Liver (tissue), 9 donors: ENCODE data around the gene SIGLEC7. TPM values are rescaled to one million over a fixed set of nuclear protein-coding genes. Genes with fewer than 3 reads are reported as not detected.

Experiments
- DNase-seq: peaks from one replicate; pipeline ENCODE4 v3.0.0-alpha.2; 2017; ENCODE audit warnings: low spot score
- H3K27ac ChIP-seq, 2 donors: one replicate each; pipeline ENCODE4 v1.7.0; 2013; ENCODE audit warnings: inconsistent platforms in 2 of 2, low read length in 2 of 2, control low read depth in 1 of 2, low read depth in 1 of 2, mild to moderate bottlenecking in 1 of 2
- H3K27me3 ChIP-seq, 4 donors: one replicate each; pipeline versions ENCODE4 v1.6.1 to v1.7.0; 2013; ENCODE audit warnings: low read length in 3 of 4, inconsistent platforms in 1 of 4, mild to moderate bottlenecking in 1 of 4, moderate library complexity in 1 of 4; ENCODE audit not compliant: control insufficient read depth in 4 of 4, insufficient read depth in 4 of 4
- H3K36me3 ChIP-seq, 4 donors: one replicate each; pipeline versions ENCODE4 v1.6.1 to v1.7.0; 2013; ENCODE audit warnings: low read length in 3 of 4, mild to moderate bottlenecking in 3 of 4, low read depth in 1 of 4, moderate library complexity in 1 of 4; ENCODE audit not compliant: control insufficient read depth in 4 of 4, insufficient read depth in 3 of 4
- H3K4me1 ChIP-seq, 4 donors: one replicate each; pipeline versions ENCODE4 v1.6.1 to v1.7.0; 2013; ENCODE audit warnings: low read length in 3 of 4, mild to moderate bottlenecking in 3 of 4, moderate library complexity in 1 of 4; ENCODE audit not compliant: control insufficient read depth in 4 of 4, insufficient read depth in 4 of 4
- H3K4me3 ChIP-seq, 3 donors: one replicate each; pipeline versions ENCODE4 v1.6.1 to v1.7.0; 2013; ENCODE audit warnings: low read length in 3 of 3, control low read depth in 1 of 3, low read depth in 1 of 3, mild to moderate bottlenecking in 1 of 3
- H3K9ac ChIP-seq, 2 donors: one replicate each; pipeline ENCODE4 v1.7.0; 2013; ENCODE audit warnings: low read length in 2 of 2, mild to moderate bottlenecking in 2 of 2, moderate library complexity in 2 of 2, control low read depth in 1 of 2, low read depth in 1 of 2
- H3K9me3 ChIP-seq, 4 donors: one replicate each; pipeline versions ENCODE4 v1.6.1 to v1.7.0; 2013; ENCODE audit warnings: low read length in 3 of 4; ENCODE audit not compliant: control insufficient read depth in 4 of 4
- CTCF ChIP-seq: fragments of 150-350 bp; IDR thresholded peaks from 2 replicates; pipeline ENCODE4 v1.5.1; 2017; ENCODE audit warnings: improper control_type of control experiment, low read depth, low read length; ENCODE audit not compliant: missing input control
- EGR1 ChIP-seq, 2 donors: IDR thresholded peaks; 2 replicates each; pipeline ENCODE4 v1.6.1; 2016 to 2018; ENCODE audit warnings: antibody characterized with exemption in 2 of 2, low read depth in 2 of 2
- FOXA1 ChIP-seq: IDR thresholded peaks from 2 replicates; pipeline ENCODE4 v1.6.1; 2016; ENCODE audit warnings: antibody characterized with exemption
- FOXA2 ChIP-seq: IDR thresholded peaks from 2 replicates; pipeline ENCODE4 v1.6.1; 2016; ENCODE audit warnings: antibody characterized with exemption
- GABPA ChIP-seq, 2 donors: IDR thresholded peaks in 1 of 2; conservative IDR thresholded peaks in 1 of 2; 2 replicates each; pipeline ENCODE4 v1.6.1; 2016; ENCODE audit warnings: antibody characterized with exemption in 2 of 2, mild to moderate bottlenecking in 1 of 2, moderate library complexity in 1 of 2
- HNF4G ChIP-seq: IDR thresholded peaks from 2 replicates; pipeline ENCODE4 v1.6.1; 2016; ENCODE audit warnings: antibody characterized with exemption
- JUND ChIP-seq, 2 donors: IDR thresholded peaks; 2 replicates each; pipeline ENCODE4 v1.6.1; 2016; ENCODE audit warnings: antibody characterized with exemption in 2 of 2
- MAX ChIP-seq: IDR thresholded peaks from 2 replicates; pipeline ENCODE4 v1.6.1; 2016; ENCODE audit warnings: antibody characterized with exemption
- RAD21 ChIP-seq, 2 donors: IDR thresholded peaks; 2 replicates each; pipeline ENCODE4 v1.6.1; 2016; ENCODE audit warnings: antibody characterized with exemption in 2 of 2, mild to moderate bottlenecking in 2 of 2
- REST ChIP-seq: IDR thresholded peaks from 2 replicates; pipeline ENCODE4 v1.6.1; 2016; ENCODE audit warnings: antibody characterized with exemption, mild to moderate bottlenecking
- RXRA ChIP-seq, 2 donors: IDR thresholded peaks; 2 replicates each; pipeline ENCODE4 v1.6.1; 2017 to 2018; ENCODE audit warnings: antibody characterized with exemption in 2 of 2, mild to moderate bottlenecking in 1 of 2
- SP1 ChIP-seq: IDR thresholded peaks from 2 replicates; pipeline ENCODE4 v1.6.1; 2018; ENCODE audit warnings: antibody characterized with exemption, mild to moderate bottlenecking
- TAF1 ChIP-seq: conservative IDR thresholded peaks from 2 replicates; pipeline ENCODE4 v1.6.1; 2016; ENCODE audit warnings: antibody characterized with exemption, mild to moderate bottlenecking
- YY1 ChIP-seq: IDR thresholded peaks from 2 replicates; pipeline ENCODE4 v1.6.1; 2016; ENCODE audit warnings: antibody characterized with exemption, mild to moderate bottlenecking
- ZBTB33 ChIP-seq: IDR thresholded peaks from 2 replicates; pipeline ENCODE4 v1.6.1; 2016; ENCODE audit warnings: antibody characterized with exemption
- WGBS: extraction: QIAGEN DNeasy Blood & Tissue Kit; methylation state at CpG from one replicate; pipeline ENCODE4 v1.1.7; 2013; 5-methylcytosine and 5-hydroxymethylcytosine counted together
- polyA plus RNA-seq, 2 donors: library from polyadenylated mRNA; stranded (reverse) in 1 of 2; unstranded in 1 of 2; fragments of 200-250 nt in 1 of 2; fragments of >200 nt in 1 of 2; fragmentation: Nextera tagmentation in 1 of 2; extraction: Ambion mirVana in 1 of 2; gene quantifications; one replicate each; pipeline versions ENCODE4 v1.2.1 to v1.2.3, GENCODE V29; 2013 to 2015
- total RNA-seq, 2 donors: library from RNA; depleted of rRNA; stranded (reverse); fragments of >200 nt; gene quantifications; one replicate each; pipeline ENCODE4 v1.2.3, GENCODE V29; 2014
- donor health status: healthy.
- donor health status: healthy.
- donor health status: healthy.
- donor health status: healthy.
- donor health status: healthy.

The SIGLEC7 gene
- total and polyA plus RNA-seq, 4 donors = 2.7 to 4.8 (median 3.9) TPM

- 65% methylated on average over 6 of the region's 6 CpGs for WGBS
- Histone ChIP-seq H3K27me3 (no peaks in the 10 kb centered on the region), H3K4me3 (no peak overlapping the region), H3K36me3 (no peaks in the 10 kb centered on the region), H3K9ac (no peak overlapping the region), H3K4me1 (peaks cover 0 to 2% (median 0%) of the 10 kb centered on the region in 4 donors), H3K9me3 (no peaks in the 10 kb centered on the region), H3K27ac (no peak overlapping the region)
- DNase-seq = no peak
- TF ChIP-seq SP1 (no peak), TAF1 (no peak), FOXA1 (no peak), GABPA (IDR thresholded peaks at IDR 0.05 in 1 of 2, conservative IDR thresholded peaks at IDR 0.05 in 1 of 2) (no peak), RXRA (IDR thresholded peaks at IDR 0.05) (no peak), FOXA2 (no peak), JUND (IDR thresholded peaks at IDR 0.05) (no peak), RAD21 (IDR thresholded peaks at IDR 0.05) (no peak), EGR1 (IDR thresholded peaks at IDR 0.05; ENCODE audit: low read depth in 2 of 2) (no peak), MAX (no peak), HNF4G (no peak), ZBTB33 (no peak), YY1 (no peak), REST (no peak)
These were observed 25.3 kb upstream of the SIGLEC7 start for GRCh38 chr19:51116736-51117286.

- no peaks in the 10 kb centered on the region for H3K36me3 ChIP-seq
- peaks cover 0 to 4% (median under 1%) of the 10 kb centered on the region in 4 donors for H3K4me1 ChIP-seq
- no peaks in the 10 kb centered on the region for H3K9me3 ChIP-seq
- no peak for DNase-seq
- H3K4me3 ChIP-seq = no peak overlapping the region
- no peak overlapping the region for H3K27ac ChIP-seq
- H3K27me3 ChIP-seq = no peaks in the 10 kb centered on the region
- no peak overlapping the region for H3K9ac ChIP-seq
- WGBS = 56% methylated on average over 4 of the region's 4 CpGs
- TF ChIP-seq REST (no peak), GABPA (IDR thresholded peaks at IDR 0.05 in 1 of 2, conservative IDR thresholded peaks at IDR 0.05 in 1 of 2) (no peak), CTCF (no peak), FOXA2 (no peak), FOXA1 (no peak), RAD21 (IDR thresholded peaks at IDR 0.05) (no peak), EGR1 (IDR thresholded peaks at IDR 0.05; ENCODE audit: low read depth in 2 of 2) (no peak)
These were observed 23.0 kb upstream of the SIGLEC7 start for GRCh38 chr19:51119101-51119500.
